ENCODE measurements around the gene PPP6C.
A peak's percentile ranks its signal among the peaks of the same experiment; 100 is the strongest.
"Not testable (repeated sequence)": the region's sequence is repeated elsewhere in the genome, so short reads cannot be mapped to it uniquely, and the experiment has no call there.

Gene PPP6C

DNA sequence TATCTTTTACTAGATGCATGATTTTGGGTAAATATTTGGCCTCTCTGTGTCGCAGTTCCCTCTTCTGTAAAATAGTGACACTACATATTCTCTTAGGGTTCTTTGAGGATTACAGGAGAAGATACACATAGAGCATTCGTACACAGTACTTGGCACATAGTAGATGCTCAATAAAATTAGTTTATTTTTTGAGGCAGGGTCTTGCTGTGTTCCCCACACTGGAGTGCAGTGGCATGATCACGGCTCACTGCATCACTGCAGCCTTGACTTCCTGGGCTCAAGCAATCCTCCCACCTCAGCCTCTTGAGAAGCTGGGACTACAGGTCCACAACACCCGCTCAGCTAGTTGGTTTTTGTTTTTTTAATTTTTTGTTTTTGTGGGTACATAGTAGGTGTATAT lies 47.9 kb downstream of the PPP6C start:
- DNase-seq (ENCODE audit: low read depth), result no peak

DNA sequence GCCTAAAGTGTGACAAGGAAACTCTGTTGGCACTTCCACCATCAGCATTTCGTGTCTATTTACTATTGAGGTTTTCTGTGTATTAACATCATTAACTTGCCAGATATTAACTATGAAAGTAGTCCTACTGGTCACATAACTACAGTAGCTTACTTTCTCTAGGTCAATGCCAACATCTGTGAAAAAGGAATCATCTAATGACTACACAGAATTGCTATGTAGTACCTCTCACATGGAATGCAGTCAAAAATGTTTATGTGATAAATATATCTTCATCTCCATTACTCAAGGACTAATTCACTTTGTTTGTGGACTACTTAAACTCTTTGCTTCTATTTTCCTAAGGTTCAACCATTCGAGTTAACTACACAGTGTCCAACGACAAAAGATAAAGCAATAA lies 48.4 kb downstream of the PPP6C start:
- DNase-seq (ENCODE audit: low read depth), result no peak

DNA sequence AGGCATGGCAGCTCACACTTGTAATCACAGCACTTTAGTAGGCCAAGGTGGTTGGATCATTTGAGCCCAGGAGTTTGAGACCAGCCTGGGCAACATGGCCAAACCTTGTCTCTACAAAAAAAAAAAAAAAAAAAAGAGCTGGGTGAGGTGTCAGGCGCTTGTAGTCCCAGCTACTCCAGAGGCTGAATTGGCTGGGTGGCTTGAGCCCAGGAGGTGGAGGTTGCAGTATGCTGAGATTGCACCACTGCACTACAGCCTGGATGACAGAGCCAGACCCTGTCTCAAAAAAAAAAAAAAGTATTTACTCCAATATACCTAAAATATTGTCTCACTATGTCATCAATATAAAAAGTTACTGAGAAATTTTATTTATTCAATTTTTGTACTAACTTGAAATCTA lies 49.0 kb downstream of the PPP6C start:
- no peak for DNase-seq (ENCODE audit: low read depth)

DNA sequence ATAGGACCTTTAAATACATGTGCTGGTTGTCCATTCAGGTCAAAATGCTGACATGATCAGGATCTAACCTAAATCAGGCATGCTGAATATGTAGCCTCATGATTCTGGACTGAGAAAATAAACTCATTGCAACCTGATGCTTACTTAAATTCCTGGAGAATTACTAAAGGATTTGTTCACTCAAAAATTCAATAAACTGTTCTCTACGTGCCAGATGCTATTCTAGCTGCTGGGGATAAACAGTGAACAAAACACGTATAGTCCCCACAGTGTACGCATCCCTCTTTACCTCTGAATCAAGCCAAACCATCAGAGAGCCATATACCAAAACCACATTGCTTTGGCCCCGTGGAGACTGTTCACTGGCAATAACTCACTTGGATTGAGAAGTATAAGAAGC lies 52.4 kb downstream of the PPP6C start:
- DNase-seq (ENCODE audit: low read depth), result no peak

DNA sequence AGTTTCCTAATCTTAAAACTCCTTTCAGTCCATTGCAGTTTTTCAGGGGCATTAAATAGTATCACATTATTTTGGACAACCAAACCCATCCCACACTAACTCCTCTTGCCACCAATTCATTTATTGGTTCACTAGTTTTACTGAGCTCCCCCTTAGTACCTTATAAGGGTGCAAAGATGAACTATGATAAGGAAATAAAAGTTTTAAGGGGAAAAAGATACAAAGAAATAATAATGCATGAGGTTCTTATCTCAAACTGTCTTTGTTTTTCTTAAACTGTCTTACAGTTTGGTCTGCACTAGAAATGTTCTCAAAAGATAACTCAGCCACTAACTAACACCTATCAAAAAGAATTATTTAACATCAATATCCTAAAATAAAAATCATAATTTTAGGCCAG lies 54.6 kb downstream of the PPP6C start:
- DNase-seq (ENCODE audit: low read depth), result no peak

DNA sequence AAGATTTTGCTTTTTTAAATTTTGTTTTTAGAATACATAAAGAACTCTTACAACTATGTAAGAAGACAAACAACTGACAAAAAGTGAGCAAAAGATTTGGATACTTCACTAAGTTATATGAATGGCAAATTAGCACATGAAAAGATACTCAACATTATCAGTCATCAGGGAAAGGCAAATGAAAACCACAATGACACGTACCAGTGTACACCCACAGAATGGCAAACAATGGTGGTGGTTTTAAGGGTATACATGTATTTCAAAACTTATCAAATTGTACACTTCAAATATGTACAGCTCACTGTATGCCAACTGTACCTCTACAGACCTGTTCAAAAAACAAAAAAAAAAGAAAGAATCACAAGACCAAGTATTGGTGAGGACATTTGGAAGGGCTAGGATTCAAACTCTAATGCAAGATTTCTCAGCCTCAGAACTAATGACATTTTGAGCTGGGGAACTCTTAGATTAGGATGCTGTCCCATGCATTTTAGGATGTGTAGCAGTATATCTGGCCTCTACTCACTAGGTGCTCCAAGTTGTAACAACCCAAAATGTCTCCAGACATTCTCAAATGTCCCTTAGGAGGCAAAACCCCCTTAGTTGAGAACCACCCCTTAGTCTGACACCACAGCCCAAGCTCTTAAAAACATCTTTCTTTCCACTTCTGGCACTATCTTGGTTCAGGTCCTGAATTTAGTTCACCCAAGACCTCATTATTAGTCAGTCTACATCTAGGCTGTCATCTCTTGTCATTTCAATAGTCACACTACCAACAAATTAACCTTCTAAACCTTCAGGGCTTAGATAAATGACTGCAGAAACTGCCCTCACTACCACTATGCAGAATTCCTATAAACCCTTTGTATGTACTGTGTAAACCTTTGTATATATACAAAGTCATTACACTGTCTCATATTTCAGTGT lies 55.9 kb downstream of the PPP6C start:
- no peak for DNase-seq (ENCODE audit: low read depth)

DNA sequence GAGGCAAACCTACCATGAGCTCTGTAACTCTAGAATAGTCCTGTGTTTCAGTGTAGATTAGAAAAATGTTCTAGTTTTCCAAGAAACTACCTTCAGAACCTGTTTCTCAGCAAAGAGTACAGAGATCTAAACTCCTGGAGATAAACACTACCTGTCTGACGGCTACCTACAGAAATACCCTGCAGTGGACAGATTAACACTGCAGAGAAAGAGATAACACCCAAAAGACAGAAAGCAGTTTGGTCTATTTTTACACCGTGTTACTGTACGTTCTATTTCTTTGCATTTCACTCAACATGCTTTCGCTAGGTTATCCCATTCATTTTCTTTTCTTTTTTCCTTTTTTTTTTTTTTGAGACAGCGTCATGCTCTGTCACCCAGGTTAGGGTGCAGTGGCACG lies 57.8 kb downstream of the PPP6C start:
- no peak for DNase-seq (ENCODE audit: low read depth)

DNA sequence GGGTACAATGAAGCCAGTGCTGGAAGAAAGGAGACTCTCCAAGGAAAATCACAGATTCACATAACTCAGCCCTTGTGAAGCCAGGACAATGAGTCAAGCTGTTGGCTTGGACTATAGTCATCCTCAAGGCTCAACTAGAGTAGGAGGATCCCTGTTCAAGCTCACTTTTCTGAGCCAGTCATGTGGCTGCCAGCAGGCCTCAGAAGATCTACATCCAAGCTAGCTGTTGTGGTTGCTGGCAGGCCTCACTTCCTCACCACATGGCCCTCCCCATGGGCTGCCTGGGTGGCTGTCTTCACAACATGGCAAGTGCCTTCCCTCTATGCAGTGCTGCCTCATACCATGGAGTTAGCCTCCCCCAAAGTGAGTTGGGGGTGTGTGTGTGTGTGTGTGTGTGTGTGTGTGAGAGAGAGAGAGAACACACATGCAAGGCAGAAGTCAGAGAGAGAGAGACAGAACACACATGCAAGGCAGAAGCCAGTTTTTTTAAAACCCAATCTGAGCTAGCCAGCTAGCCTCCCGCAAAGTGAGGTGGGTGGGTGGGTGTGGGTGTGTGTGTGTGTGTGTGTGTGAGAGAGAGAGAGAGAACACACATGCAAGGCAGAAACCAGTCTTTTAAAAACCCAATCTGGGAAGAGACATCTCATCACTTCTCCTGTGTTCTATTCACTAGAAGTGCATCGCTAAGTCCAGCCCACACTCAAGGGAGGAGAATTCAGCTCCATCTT lies 63.4 kb downstream of the PPP6C start:
- peak; percentile 88 for DNase-seq (ENCODE audit: low read depth)

DNA sequence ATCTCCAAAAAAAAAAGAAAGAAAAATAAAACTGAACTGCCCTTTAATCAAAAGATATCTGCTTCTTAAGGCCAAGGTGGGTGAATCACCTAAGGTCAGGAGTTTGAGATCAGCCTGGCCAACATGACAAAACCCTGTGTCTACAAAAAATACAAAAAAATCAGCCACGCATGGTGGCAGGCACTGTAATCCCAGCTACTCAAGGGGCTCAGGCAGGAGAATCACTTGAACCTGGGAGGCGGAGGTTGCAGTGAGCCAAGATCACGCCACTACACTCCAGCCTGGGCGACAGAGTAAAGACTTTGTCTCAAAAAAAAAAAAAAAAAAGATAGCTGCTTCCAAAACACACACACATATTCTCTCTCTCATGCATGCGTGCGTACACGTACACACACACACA lies 64.1 kb downstream of the PPP6C start:
- DNase-seq (ENCODE audit: low read depth), result no peak

DNA sequence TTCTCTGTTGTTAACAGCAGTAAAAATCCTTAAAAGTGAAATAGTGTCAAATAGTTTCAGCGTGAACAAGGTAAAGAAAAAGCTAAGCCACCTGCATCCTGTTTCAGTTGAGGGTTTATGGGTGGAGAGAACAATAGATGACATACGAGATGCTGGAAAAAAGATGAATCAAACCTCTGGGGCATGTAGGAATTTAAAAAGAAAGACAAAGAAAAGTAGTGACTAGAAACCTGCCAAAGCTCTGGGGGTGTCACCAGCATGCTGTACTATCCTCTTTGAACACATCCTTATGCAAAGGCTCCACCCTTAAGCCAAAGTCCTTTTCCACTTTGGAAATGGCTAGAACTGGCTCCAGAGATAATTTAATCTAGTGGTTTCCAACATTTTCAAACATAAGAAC lies 68.5 kb downstream of the PPP6C start:
- DNase-seq (ENCODE audit: low read depth), result no peak

DNA sequence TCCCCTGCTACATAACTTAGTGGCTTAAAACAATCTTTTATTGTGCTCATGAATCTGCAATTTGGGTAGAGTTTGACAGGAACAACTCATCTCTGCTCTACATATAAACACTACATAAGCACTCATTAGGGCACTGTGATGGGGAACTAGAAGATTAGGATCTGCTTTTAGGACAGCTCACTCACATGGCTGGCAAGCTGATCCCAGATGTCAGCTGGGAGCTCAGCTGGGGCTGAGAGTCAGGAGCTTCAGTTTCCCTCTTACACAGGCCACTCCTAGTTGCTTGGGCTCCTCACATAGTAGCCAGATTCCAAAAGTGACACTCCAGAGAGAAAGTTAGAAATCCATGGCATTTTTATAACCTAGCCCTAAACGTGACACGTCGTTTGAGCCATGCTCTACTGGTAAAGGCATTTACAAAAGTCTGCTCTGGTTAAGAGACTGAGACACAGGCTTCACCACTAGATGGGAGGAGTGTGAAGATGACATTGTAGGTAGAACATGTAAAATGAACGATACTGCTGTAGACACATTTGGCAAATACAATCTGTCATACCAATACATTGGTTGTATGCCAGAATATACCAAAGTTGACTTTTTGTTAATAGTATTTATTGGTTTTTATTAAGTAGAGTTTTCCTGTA lies 69.8 kb downstream of the PPP6C start:
- no peak for DNase-seq (ENCODE audit: low read depth)

DNA sequence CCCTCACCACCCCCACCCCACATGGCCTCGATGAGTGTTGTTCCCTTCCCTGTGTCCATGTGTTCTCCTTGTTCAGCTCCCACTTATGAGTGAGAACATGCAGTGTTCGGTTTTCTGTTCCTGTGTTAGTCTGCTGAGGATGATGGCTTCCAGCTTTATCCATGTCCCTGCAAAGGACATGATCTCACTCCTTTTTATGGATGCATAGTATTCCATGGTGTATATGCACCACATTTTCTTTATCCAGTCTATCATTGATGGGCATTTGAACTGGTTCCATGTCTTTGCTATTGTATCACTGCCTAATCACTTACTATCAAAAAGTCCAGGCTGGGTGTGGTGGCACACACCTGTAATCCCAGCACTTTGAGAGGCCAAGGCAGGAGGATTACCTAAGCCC lies 70.9 kb downstream of the PPP6C start:
- not testable (repeated sequence) for DNase-seq (ENCODE audit: low read depth)

DNA sequence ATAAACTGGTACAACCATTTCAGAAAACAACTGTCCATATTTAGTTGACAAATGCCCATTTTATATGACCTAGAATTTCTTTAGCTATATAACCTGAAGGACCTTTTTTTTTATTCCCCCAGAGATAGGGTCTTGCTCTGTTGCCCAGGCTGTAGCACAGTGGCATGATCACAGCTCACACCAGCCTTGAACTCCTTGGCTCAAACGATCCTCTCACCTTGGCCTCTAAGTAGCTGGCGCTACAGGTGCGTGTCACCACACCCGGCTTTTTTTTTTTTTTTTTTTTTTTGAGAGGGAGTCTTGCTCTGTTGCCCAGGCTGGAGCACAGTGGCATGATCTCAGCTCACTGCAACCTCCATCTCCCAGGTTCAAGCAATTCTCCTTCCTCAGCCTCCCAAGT lies 75.1 kb downstream of the PPP6C start:
- not testable (repeated sequence) for DNase-seq (ENCODE audit: low read depth)

DNA sequence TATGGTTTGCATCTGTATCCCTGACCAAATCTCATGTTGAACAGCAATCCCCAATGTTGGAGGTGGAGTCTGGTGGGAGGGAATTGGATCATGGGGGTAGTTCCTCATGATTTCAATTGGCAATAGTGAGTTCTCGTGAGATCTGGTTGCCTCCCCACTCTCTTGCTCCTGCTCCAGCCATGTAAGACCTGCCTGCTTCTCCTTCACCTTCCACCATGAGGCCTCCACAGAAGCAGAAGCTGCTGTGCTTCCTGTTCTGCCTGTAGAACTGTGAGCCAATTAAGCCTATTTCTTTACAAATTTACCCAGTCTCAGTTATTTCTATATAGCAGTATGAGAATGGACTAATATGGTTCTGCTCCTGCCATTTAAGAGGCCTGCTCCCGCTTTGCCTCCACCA lies 79.1 kb downstream of the PPP6C start:
- DNase-seq (ENCODE audit: low read depth), result no peak

DNA sequence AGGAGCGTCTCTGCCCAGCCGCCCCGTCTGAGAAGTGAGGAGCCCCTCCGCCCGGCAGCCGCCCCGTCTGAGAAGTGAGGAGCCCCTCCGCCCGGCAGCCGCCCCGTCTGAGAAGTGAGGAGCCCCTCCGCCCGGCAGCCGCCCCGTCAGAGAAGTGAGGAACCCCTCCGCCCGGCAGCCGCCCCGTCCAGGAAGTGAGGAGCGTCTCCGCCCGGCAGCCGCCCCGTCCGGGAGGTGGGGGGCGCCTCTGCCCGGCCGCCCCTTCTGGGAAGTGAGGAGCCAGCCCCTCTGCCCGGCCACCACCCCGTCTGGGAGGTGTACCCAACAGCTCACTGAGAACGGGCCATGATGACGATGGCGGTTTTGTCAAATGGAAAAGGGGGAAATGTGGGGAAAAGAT lies 81.1 kb downstream of the PPP6C start:
- not testable (repeated sequence) for DNase-seq (ENCODE audit: low read depth)

DNA sequence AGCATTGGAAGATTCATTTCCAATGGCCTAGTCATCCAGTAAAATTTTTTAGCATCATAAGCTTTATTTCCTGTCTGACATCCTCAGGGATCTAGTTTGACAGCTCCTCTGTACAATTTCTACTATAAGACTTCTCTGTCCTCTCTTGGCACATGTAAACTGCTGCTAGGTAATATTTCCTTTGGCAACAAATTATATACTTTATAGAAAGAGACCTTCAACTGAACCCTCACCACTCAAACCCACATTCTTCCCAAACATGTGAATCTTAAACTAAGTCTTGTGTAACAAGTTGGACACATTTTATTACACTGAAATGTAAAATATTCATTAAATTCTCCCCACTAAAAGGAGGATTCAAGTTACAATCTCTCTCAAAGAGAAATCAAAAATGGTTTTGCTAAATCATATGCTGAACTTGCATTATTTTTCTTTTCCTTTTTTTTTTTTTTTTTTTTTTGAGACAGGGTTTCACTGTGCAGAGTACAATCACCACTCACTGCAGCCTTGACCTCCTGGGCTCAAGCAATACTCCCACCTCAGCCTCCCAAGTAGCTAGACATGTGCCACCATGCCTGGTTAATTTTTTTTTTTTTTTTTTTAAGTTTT lies 83.2 kb downstream of the PPP6C start:
- no peak for DNase-seq (ENCODE audit: low read depth)

DNA sequence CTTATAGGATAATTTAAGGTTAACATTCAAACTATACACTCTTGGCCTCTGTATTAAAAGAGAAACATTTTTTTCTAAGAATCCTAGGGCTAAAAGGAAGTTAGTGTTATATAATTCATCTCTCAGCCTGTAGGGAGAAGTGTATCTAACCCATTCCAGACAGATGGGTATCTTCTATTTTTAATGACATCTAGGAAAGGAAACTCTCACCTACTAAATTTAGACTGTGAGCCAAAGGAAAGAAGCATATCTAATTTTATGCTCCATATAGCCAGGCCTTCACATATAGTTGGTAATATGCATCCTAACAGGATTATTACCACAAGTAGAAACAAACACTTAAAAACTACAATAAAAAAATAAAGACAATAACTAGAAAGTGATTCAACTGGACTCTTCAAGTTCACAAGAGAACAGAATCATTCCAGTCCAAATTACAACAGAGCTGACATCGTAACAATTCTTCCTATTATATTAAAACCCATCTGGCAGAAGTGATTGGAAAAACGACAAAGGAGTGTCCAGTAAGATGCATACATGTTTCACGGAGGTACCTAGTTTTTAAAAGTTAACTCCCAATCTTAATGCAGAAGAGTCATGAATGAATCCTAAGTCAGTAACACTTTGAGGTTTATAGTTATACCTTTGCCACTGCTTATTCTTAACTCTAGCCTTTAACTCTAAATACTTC lies 85.7 kb downstream of the PPP6C start:
- DNase-seq (ENCODE audit: low read depth), result no peak

DNA sequence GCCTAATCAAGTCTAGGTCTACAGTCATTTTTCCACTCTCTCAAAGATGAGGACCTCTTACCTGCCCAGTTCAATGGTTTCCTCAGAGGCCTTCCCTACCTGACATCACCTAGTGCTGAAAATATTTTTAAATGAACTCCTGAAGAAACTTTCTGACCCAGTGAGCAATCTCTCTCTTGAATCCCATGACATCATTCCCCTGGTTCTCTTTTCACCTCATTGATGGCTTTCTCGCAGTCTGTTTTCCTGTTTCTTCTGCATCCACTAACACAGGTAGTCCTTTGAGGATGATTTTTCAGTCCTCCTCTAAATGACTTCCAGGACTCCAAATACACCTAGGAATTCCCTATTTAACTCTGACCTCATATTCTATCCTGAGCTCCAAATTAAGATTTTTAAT lies 86.6 kb downstream of the PPP6C start:
- DNase-seq (ENCODE audit: low read depth), result no peak

DNA sequence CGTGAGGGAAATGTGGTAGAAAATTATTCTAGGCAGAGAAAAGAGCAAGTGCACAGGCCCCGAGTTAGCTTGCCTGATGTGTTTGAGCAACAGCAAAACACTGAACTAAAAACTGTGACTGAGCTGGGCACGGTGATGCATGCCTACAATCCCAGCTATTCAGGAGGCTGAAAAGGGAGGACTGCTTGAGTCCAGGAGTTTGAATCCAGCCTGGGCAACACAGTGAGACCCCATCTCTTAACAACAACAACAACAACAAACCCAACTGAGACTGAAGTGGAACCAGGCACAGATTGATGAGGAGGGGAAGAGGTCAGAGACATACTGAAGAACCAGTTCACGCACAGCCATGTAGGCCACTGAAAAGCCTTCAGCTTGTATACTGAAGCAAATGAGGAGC lies 88.8 kb downstream of the PPP6C start:
- no peak for DNase-seq (ENCODE audit: low read depth)

DNA sequence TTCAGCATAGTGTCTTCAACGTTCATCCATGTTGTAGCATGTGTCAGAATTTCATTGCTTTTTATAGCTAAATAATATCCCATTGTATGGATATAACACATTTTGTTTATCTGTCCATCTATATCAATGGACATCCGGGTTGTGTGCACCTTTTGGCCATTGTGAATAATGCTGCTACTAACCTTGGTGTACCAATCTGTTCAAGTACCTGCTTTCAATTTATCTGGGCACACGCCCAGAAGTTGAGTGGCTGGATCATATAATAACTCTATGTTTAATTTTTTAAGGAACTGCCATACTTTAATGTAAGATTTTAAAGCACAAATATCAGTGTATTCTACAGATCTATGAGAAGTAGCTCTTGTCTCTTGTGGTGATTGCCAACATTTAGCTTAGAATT lies 89.8 kb downstream of the PPP6C start:
- DNase-seq (ENCODE audit: low read depth), result no peak

All from HS-27A (cell line).